DOHH2 (cell line): ENCODE measurements around the gene HTRA3.

ENCODE experiments used
- CTCF ChIP-seq: fragments of 200-600 bp; sonication (generic); IDR thresholded peaks from one replicate; pipeline ENCODE4 v1.5.1; 2014; ENCODE audit warnings: antibody characterized with exemption, mild to moderate bottlenecking, low read depth, low read length; ENCODE audit not compliant: poor library complexity, severe bottlenecking
- EZH2phosphoT487 ChIP-seq: fragments of 200-600 bp; sonication (generic); IDR thresholded peaks from 2 replicates; pipeline ENCODE4 v1.6.1; 2017; ENCODE audit warnings: borderline replicate concordance, mild to moderate bottlenecking, antibody characterized with exemption, low read length, moderate library complexity, mixed read lengths

GRCh38 chr4:8266508-8266907 is 3.0 kb upstream of the HTRA3 start:
- no peak for TF ChIP-seq CTCF
- TF ChIP-seq EZH2phosphoT487, result no peak
